NCI-H1930 (cell line): ENCODE results near the gene MCOLN1.

ENCODE experiments used
- DNase-seq, 2 experiments: peaks; one replicate each; lab custom pipeline; 2025; lab: John Stamatoyannopoulos, UW

Gene MCOLN1

DNA sequence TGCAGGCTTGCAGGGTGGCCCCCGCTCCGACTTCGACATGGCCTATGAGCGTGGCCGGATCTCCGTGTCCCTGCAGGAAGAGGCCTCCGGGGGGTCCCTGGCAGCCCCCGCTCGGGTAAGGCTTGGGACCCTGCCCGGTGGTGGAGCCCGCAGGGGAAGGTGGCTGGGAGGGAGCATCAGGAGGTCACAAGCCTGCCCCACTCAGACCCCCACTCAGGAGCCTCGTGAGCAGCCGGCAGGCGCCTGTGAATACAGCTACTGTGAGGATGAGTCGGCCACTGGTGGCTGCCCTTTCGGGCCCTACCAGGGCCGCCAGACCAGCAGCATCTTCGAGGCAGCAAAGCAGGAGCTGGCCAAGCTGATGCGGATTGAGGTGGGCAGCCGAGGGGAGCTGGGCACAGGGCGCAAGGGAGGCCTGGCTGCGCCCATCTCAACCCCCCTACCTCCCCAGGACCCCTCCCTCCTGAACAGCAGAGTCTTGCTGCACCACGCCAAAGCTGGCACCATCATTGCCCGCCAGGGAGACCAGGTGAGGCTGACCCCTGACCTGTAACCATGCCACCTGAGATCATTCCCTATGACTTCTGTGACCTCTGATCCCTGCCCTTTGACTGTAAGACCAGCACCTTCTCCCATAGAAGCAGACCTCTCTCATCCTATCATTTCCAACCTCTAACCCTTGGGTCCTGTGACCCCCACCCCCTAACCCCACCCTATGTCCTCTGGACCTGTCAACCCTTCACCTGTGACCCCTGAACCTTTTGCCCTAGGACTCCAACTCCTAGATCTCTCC, 20.3 kb downstream of the MCOLN1 start:
- no peak for DNase-seq

DNA sequence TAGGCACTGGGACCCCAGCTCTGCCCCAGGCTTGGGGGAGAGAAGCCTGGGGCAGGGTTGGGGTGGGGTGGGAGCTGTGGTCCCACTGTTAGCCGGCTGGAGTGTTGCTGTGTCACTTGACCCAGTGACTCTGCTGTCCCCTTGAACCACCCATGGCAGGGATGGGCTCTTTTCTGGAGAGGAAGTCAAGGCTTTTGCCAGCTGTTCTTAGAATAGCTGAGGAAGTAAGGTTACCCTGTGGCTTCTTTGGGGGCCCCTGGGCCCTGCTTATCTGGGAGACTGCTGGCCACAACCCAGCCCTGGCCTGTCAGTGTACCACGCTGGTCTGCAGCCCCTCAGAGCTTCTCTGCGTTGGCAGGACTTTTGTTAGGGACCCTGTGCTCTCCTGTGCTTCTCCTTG, 22.2 kb downstream of the MCOLN1 start:
- DNase-seq: no peak

DNA sequence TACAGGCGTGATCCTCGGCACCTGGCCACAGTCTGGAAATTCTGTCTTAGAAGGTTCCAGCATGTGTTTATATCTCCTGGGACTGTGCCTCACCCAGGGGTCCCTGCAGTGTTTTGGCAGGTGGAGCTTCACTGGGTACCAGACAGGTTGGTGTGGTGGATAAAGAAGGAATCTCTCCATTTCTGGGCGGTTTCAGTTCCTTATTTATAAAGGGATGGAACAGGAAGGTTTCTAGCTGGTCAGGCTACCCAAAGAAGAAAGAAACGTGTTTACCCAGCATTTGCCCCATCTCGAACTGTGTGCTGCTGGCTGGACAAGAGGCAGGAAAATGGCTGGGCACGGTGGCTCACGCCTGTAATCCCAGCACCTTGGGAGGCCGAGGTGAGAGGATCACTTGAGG, 22.9 kb downstream of the MCOLN1 start:
- no peak for DNase-seq

DNA sequence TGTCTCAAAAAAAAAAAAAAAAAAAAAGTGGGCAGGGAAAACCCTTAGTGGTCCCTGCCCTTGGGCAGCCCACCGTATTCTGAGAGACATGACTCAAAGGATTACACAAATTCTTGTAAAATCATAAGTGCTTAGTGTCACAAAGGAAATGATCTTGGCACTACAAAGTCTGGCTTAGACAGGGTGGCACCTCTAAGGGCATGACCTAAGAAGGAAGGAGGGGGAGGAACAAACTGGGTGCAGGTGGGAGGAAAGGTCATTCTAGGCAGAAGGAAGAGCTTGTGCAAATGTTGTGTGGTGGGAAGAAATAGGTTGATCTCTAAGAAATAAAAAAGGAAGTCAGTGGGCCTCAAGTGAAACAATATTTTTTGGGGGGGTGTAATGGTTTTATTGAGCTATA, 23.5 kb downstream of the MCOLN1 start:
- DNase-seq: no peak

DNA sequence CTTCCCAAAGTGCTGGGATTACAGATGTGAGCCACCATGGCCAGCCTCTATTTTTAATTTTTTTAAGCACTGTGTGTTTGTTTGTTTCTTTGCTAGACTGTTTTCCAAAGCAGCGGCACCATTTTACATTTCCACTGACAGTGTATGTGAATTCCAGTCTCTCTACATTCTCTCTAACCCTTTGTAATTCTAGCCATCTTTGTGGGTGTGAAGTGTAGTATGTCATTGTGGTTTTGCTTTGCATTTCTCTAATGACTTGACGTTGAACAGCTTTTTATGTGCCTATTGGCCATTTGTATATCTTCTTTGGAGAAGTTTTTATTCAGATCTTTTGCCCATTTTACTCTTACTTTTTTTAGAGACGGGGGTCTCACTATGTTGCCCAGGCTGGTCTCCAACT, 24.7 kb downstream of the MCOLN1 start:
- no peak for DNase-seq

DNA sequence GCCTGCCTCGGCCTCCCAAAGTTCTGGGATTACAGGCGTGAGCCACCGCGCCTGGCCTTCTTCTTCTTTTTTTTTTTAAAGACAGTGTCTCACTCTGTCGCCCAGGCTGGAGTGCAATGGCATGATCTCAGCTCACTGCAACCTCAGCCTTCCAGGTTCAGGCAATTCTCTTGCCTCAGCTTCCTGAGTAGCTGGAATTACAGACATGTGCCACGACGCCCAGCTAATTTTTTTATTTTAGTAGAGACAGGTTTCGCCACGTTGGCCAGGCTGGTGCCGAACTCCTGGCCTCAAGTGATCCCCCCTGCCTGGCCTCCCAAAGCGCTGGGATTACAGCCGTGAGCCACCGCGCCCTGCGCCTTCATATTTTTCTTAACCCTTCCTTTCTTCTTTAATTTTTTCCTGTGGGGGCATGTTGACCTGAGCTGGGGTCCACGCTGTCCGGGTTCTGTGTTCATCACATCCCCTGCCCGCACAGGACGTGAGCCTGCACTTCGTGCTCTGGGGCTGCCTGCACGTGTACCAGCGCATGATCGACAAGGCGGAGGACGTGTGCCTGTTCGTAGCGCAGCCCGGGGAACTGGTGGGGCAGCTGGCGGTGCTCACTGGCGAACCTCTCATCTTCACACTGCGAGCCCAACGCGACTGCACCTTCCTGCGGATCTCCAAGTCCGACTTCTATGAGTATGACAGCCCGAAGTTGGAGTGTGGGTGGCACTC, 27.2 kb downstream of the MCOLN1 start:
- DNase-seq: no peak

DNA sequence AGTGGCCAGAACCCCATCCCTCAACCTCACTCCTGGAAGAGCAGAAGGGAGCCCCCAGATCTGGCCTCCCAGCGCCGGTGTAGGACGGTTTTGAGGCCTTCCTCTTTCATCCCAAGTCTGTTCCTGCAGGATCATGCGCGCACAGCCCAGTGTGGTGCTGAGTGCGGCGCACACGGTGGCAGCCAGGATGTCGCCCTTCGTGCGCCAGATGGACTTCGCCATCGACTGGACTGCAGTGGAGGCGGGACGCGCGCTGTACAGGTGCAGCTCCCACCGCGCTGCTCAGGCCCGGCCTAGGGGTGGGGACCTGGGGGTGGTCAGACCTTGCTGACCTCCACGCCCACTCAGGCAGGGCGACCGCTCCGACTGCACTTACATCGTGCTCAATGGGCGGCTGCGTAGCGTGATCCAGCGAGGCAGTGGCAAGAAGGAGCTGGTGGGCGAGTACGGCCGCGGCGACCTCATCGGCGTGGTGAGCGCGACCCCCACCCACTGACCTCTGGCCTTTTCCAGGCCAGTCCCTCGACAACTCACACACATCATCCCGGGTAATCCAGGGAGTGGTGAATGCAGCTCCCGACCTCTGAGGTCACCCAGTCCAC, 27.8 kb downstream of the MCOLN1 start:
- no peak for DNase-seq

DNA sequence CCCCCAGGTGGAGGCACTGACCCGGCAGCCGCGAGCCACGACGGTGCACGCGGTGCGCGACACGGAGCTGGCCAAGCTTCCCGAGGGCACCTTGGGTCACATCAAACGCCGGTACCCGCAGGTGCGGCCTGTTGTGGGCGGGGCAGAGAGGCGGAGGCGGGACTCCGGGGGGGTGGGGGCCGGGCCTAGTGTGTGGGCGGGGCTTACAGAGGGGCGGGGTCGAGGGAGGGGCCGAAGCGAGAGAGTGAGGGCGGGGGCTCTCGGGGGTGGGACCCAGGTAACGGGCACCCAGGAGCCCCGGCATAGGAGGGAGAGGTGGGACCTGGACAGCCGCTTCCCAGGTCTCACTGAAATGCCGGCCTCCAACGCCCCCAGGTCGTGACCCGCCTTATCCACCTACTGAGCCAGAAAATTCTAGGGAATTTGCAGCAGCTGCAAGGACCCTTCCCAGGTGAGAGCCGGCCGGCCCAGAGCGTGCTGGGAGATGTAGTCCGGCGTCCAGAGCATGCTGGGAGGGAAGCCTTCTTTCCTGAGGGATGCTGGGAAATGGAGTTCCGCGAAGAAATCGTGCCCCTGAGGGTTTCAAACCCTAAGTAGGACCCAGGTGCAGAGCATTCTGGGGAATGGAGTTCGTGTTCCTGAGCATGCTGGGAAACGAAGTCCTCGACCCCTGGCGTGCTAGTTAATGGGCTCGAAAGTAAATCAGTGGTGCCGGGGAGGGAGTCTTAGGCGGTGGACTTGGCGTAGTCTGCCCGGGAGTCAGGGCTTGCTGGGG, 28.8 kb downstream of the MCOLN1 start:
- DNase-seq: peak; percentile 83 to 86

DNA sequence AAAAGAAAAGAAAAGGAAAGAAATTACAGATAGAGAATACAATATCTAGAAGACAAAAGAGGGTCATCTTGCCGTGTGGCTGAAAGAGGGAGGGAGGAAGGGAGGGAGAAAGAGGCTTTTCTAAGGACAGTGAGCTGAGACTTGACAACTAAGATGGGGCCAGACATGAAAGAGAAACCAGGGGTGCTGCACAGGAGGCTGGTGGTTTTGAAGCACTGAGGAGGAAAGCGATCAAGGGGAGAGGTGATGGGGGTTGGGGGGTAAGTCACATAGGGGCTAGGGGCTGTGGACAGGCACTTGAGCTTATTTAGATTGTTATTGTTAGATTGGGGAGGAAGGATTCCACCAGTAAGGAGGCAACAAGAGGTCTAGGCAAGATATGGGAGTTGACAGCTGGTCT, 30.4 kb downstream of the MCOLN1 start:
- DNase-seq: no peak

DNA sequence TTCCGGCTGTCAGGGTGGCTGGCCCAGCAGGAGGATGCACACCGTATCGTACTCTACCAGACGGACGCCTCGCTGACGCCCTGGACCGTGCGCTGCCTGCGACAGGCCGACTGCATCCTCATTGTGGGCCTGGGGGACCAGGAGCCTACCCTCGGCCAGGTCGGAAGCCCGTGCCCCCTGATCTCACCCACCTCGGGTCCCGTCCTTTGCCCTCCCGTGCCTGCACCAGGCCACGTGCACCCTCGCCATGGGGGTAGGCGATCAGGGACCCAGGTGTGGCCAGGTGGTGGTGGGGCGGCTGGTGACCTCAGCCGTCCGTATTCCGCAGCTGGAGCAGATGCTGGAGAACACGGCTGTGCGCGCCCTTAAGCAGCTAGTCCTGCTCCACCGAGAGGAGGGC, 32.1 kb downstream of the MCOLN1 start:
- DNase-seq: no peak

DNA sequence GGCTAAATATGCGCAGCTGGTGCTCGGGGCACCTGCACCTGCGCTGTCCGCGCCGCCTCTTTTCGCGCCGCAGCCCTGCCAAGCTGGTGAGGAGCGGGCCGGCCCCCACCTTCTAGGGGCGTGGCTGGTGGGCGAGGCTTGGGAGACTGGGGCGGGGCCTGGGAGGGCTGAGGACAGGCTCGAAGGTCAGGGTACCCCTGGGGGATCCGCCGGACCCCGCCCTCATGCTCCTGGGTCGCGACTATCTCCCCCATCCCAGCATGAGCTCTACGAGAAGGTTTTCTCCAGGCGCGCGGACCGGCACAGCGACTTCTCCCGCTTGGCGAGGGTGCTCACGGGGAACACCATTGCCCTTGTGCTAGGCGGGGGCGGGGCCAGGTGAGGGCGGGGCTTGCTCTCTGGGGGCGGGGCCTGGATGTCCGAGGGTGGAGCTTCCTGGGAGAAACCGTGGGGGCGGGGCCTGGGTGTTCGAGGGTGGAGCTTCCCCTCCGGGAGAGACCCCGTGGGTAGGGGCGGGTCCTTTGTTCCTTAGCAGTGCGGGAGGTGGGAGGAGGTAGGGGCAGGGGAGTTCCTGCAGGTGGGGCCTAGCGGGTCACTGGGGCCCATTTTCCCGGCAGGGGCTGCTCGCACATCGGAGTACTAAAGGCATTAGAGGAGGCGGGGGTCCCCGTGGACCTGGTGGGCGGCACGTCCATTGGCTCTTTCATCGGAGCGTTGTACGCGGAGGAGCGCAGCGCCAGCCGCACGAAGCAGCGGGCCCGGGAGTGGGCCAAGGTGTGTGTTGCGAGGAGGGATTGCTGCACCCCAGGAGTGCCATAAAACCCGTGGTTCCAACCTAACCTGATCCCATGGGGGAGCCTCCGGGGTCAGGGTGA, 32.8 kb downstream of the MCOLN1 start:
- no peak for DNase-seq

DNA sequence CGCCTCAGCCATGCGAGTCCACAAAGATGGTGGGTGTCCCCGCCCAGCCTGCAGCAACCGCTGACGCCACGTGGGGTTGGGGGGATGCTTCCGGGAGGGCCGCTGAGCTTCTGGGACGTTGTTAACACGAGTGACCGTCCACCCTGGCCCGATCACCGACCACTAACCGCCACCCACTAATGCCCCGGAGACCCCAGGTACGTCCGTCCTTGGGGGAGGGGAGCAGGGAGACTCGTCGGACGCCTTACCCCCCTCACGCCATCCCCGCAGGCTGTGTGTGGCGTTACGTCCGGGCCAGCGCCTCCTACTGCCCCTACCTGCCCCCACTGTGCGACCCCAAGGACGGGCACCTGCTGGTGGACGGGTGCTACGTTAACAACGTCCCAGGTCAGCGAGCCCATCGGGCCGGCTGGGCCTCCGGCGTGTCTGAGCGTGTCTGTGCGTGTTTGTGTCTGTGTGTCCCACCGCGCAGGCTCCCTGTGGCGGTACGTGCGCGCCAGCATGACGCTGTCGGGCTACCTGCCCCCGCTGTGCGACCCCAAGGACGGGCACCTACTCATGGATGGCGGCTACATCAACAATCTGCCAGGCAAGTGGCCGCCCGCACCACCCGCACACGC, 34.4 kb downstream of the MCOLN1 start:
- DNase-seq: no peak

DNA sequence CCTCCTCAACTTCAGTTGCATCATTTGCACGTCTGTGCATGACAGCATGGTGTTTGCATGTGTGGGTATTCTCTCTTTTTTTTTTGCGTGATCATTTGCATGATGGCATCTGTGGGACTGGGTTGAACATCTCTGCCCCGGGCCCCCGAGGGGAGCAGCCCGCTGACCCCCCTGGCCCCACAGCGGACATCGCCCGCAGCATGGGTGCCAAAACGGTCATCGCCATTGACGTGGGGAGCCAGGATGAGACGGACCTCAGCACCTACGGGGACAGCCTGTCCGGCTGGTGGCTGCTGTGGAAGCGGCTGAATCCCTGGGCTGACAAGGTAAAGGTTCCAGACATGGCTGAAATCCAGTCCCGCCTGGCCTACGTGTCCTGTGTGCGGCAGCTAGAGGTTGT, 36.2 kb downstream of the MCOLN1 start:
- DNase-seq: no peak

DNA sequence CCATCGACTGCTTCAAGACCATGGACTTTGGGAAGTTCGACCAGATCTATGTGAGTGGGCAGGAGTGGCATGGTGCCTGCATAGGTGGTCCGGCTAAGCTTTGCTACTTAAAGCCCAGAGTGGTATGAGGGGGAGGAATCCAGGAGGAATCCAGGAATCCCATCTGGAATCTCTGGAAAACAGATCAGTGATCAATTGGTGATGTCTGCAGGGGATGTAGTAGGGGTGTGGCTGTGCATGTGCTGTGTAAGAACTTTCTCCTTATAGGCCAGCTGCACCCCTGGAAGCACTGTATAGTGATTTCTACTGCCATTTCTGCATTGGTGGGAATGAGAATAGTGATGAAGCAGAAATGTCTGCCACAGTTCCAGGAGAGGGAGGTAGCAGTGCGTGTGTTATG, 36.7 kb downstream of the MCOLN1 start:
- no peak for DNase-seq

DNA sequence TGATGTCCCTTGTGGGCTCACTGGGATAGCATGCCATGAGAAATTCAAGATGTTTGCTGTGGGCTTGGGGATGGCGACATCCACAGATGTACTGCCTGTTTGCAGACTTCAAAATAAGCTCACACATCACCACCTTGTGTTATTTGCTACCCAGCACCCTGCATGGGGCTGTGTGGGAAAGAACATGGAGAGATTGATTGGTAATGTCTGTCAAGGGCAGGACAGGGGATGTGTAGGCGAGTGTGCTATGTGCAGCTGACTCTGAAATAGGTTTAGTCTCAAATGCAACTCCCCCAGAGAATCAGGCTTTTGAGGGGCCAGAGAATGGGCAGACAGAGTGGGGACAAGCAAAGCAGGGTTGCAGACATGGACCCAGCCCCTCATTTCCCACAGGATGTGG, 37.8 kb downstream of the MCOLN1 start:
- no peak for DNase-seq

DNA sequence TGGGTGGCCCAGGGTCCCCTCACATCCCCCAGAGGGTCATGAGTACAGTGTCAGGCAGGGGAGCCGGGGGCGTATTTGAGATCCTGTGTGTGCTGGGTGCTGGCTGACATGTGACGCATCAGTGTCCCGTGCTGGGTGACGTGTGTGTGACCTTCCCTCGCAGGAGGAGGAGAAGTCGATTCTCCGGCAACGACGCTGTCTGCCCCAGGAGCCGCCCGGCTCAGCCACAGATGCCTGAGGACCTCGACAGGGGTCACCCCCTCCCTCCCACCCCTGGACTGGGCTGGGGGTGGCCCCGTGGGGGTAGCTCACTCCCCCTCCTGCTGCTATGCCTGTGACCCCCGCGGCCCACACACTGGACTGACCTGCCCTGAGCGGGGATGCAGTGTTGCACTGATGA, 38.9 kb downstream of the MCOLN1 start:
- no peak for DNase-seq

DNA sequence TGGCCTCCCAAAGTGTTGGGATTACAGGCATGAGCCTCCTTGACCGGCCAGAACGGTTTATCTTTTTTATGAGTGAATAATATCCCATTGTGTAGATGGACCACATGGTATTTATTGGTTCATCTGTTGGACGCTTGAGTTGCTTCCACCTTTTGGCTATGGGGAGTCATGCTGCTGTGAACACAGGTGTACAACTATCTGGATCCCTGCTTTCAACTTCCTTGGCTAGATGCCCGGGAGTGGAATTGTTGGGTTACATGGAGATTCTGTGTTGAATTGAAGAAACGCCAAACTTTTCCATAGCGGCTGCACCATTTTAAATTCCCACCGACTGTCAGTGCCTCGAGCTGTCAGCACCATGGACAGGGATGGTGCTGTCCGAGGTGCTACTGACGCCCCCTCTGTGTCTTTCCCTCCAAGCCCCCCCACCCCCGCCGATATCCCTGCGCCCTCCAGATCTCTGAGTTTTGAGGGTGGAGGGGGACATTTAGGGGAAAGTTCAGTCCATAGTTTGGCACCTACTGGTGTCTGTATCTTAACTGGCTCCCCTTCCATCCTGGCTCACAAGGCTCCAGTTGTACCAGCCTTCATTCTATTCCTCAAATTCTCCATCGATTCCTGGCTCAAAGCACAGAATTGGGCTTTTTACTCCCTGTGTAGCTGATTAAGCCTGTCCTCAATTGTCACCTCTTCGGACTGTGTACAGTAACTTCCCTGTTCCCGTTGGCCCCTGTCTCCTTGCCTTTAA, 40.4 kb downstream of the MCOLN1 start:
- DNase-seq: no peak

DNA sequence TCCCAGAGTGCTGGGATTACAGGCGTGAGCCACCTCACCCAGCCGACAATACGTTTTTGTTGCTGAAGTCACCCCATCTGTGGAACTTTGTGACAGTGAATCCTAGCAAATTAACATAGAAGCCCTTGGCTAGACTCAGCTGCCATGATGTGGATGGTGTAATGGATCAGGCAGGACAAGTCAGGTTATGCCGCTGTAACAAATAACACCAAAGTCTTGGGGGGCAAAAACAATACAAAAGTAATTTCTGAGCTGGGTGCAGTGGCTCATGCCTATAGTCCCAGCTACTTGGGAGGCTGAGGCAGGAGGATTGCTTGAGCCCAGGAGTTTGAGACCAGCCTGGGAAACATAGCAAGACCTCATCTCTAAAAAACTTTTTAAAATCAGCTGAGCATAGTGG, 42.4 kb downstream of the MCOLN1 start:
- DNase-seq: no peak

DNA sequence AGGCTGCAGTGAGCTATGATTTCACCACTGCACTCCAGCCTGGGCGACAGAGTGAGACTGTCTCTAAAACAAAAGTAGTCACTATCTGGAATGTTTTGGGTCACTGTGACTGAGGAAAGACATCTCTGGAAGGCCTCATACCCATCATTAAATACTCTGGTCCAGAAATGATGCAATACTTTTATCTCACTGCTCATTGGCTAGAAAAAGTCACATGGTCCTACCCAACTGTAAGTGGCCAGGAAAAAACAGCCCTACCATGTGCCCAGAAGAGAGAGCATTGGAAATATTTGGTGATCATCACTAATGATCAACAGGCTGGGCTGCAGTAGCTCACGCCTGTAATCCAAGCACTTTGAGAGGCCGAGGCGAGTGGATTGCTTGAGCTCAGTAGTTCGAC, 42.9 kb downstream of the MCOLN1 start:
- DNase-seq: no peak

DNA sequence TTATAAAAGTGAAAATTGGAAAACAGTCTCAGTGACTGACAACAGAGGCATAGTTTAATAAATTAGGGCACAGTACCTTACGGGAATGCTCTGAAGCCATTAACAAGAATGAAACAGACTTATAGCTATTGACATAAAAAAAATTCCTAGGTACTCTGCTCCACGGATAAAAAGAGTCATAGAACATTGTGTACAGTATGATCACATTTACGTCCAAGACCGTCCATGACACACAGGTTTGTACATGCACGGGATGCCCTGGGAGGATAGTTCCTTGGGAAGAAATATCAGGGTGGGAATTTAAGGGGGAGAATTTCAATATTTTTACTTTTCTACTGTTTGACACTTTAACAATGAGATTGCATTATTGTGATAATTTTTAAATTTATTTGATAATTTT, 48.3 kb downstream of the MCOLN1 start:
- DNase-seq: no peak
